Astrocyte (in vitro differentiated cells and primary cell): Measurements from ENCODE around the gene POU2F2.

Experiments
- CTCF ChIP-seq: IDR thresholded peaks from 2 replicates; pipeline ENCODE4 v1.5.1; 2011; ENCODE audit warnings: low read depth, mild to moderate bottlenecking, inconsistent platforms, low read length, moderate library complexity; ENCODE audit not compliant: insufficient read depth
- EZH2 ChIP-seq: IDR thresholded peaks from 2 replicates; pipeline ENCODE4 v1.6.1; 2012; ENCODE audit warnings: mild to moderate bottlenecking, low read length, inconsistent platforms; ENCODE audit not compliant: insufficient read depth

GRCh38 chr19:42132030-42132628, at the start of gene POU2F2:
- TF ChIP-seq CTCF, result no peak
- TF ChIP-seq EZH2, result no peak
